Brain microvascular endothelial cell (primary cell): ENCODE measurements around the gene MSH2.

Experiments
- DNase-seq: peaks from one replicate; pipeline ENCODE4 v3.0.0-alpha.2; 2020
- H3K27ac ChIP-seq: fragments of 250-450 bp; sonication (Bioruptor Pico); 2 replicates; pipeline ENCODE4 v1.5.1; 2020; ENCODE audit warnings: mild to moderate bottlenecking, moderate library complexity
- H3K27me3 ChIP-seq: fragments of 250-450 bp; sonication (Bioruptor Pico); replicated peaks from 2 replicates; pipeline ENCODE4 v1.5.1; 2020; ENCODE audit warnings: mild to moderate bottlenecking
- H3K36me3 ChIP-seq: fragments of 250-450 bp; sonication (Bioruptor Pico); replicated peaks from 2 replicates; pipeline ENCODE4 v1.5.1; 2020; ENCODE audit warnings: mild to moderate bottlenecking
- H3K4me3 ChIP-seq: 2 replicates; pipeline ENCODE4 v1.5.1; 2011; ENCODE audit warnings: low read depth, mild to moderate bottlenecking, control low read depth, low read length, moderate library complexity
- in situ Hi-C: cut with HindIII; loops from 2 replicates; pipeline ENCODE4 v1.10.0; 2017; ENCODE audit warnings: low sequenced_read_pairs, low pct_ligation_motif_present
- TF ChIP-seq, protein P1 (sequence below): IDR thresholded peaks from 2 replicates; pipeline ENCODE4 v1.5.1; 2011; ENCODE audit warnings: low read depth, mild to moderate bottlenecking, moderate library complexity, low read length, control low read depth, inconsistent platforms; ENCODE audit errors: missing control alignments

Gene MSH2

DNA sequence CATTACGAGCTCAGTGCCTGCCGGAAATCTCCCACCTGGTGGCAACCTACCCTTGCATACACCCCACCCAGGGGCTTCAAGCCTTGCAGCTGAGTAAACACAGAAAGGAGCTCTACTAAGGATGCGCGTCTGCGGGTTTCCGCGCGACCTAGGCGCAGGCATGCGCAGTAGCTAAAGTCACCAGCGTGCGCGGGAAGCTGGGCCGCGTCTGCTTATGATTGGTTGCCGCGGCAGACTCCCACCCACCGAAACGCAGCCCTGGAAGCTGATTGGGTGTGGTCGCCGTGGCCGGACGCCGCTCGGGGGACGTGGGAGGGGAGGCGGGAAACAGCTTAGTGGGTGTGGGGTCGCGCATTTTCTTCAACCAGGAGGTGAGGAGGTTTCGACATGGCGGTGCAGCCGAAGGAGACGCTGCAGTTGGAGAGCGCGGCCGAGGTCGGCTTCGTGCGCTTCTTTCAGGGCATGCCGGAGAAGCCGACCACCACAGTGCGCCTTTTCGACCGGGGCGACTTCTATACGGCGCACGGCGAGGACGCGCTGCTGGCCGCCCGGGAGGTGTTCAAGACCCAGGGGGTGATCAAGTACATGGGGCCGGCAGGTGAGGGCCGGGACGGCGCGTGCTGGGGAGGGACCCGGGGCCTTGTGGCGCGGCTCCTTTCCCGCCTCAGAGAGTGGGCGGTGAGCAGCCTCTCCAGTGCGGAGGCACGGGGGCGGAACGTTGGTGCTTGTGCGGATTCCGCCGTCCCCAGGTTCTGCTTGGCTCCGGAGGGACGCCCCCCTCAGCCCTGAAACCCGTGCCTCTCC is at the start of gene MSH2:
MSH2 (plus strand) TSS at position 352 of the 804 bp plus-strand sequence; CDS start at position 388, 36 bp downstream.
- peak; percentile 88 for DNase-seq
- in situ Hi-C loops = no loop called here
- TF ChIP-seq, protein P1, sequence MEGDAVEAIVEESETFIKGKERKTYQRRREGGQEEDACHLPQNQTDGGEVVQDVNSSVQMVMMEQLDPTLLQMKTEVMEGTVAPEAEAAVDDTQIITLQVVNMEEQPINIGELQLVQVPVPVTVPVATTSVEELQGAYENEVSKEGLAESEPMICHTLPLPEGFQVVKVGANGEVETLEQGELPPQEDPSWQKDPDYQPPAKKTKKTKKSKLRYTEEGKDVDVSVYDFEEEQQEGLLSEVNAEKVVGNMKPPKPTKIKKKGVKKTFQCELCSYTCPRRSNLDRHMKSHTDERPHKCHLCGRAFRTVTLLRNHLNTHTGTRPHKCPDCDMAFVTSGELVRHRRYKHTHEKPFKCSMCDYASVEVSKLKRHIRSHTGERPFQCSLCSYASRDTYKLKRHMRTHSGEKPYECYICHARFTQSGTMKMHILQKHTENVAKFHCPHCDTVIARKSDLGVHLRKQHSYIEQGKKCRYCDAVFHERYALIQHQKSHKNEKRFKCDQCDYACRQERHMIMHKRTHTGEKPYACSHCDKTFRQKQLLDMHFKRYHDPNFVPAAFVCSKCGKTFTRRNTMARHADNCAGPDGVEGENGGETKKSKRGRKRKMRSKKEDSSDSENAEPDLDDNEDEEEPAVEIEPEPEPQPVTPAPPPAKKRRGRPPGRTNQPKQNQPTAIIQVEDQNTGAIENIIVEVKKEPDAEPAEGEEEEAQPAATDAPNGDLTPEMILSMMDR = no peak
- Histone ChIP-seq H3K27ac (peak within 1 kb of the TSS; percentile 34), H3K27me3 (no peaks in the 10 kb centered on the region), H3K4me3 (peak within 1 kb of the TSS; percentile 88), H3K36me3 (no peaks in the 10 kb centered on the region)

DNA sequence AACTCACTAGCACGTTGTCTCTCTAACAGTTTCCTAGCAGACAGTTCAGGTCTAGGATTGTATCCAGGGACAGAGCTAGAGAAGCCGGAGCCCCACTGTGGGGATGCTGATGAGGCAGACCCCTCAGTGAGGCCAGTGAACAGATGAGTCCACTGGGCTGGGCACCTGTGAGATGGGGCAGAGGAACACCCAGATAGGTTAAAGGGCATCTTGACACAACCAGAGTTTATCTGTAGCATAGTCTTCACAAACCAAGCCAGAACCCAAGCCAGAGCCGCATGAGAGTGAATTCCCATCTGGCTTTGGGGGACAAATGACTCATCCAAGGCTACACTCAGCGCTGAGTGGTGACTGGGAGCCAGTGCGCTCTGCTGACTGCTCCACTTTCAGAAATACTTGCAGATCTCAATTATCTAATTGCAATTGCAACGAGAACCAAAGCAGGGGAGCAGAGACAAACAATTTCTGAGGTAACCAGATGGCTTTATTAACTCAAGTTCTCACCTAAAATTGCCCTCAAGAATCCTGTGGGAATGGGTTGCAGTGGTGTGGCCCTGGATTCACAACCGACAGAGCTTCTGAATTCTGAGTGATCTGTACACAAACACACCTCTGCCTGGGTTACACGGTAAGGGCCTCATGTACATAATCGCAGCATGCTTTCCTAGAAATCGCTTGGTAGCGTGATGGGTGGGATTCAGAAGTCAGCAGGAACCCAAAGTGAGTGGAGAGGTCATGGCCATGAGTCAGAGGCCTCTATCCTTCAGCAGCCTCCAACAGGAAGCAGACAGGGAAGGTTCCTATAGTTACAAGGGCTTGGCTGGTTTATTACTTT is 48.7 kb upstream of the MSH2 start:
- TF ChIP-seq, protein P1 = no peak
- H3K27ac ChIP-seq = peak overlapping the region; percentile 72
- DNase-seq = peak; percentile 78
- H3K27me3 ChIP-seq = no peaks in the 10 kb centered on the region
- no peaks in the 10 kb centered on the region for H3K36me3 ChIP-seq
- no peak overlapping the region for H3K4me3 ChIP-seq
- in situ Hi-C loops = no loop called here

DNA sequence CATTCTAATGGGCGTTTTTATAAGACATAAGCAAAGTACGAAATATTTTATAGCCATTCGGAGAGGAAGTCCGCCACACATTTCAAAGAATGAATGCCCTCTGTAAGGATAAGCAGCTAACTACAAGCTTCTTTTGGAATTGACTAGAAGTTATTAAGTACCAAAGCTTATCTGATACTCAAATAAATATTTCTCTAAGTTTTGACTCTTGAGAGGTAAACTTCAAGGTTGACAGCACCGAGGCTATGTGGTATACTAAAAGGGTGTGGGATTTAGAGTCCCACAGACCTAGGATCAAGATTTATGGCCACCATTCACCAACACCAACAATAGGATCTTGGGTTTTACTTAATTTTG is 48.1 kb upstream of the MSH2 start:
- TF ChIP-seq, protein P1 = no peak
- H3K27ac ChIP-seq = peak overlapping the region; percentile 72
- in situ Hi-C loops = no loop called here
- H3K36me3 ChIP-seq = no peaks in the 10 kb centered on the region
- H3K27me3 ChIP-seq = no peaks in the 10 kb centered on the region
- DNase-seq = no peak
- no peak overlapping the region for H3K4me3 ChIP-seq

DNA sequence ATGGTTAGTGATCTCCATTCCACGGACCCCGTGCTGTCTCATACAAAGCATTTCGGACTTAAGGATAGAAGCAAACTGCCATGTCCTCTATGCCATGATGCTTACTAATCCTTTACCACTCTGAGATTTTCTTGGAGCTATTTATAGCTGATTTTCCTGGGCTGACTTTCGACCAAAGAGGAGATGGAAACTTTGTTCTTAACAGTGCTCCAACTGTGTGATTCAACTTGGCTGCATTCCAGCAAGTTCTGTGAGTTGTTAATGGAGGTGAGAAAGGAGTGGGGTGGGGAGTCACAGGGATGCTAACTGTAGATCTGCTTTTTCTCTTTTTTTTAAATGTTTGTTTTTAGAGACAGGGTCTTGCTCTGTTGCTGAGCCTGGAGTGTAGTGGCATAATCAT is 45.5 kb upstream of the MSH2 start:
- peak; percentile 63 for DNase-seq
- H3K27ac ChIP-seq = no peak overlapping the region
- TF ChIP-seq, protein P1 = no peak
- in situ Hi-C loops = no loop called here
- no peak overlapping the region for H3K4me3 ChIP-seq
- no peaks in the 10 kb centered on the region for H3K27me3 ChIP-seq
- H3K36me3 ChIP-seq = no peaks in the 10 kb centered on the region

DNA sequence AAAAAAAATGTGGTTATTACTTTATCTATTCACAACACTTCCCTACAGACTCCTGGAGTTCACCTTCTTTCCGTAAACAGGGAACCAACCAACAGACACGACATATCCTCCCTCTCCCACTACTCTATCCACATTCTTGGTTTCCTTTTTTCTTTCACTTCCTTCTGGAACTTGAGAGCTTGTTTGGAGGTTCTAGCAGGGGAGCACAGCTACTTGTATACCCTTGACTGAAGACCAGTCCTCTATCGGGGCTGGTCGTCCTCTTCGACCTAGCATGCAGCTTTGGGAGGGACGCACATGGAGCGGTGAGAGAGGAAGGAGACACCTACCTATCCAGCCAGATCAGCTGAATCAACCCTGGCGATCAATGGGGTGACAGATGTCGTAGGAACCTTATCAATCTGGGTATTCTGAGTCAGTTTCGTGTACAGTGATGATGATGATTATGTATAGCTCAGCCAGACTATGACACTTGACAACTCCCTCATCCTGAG is 43.5 kb upstream of the MSH2 start:
- no peaks in the 10 kb centered on the region for H3K27me3 ChIP-seq
- no peak for DNase-seq
- in situ Hi-C loops = no loop called here
- TF ChIP-seq, protein P1 = no peak
- H3K36me3 ChIP-seq = no peaks in the 10 kb centered on the region
- no peak overlapping the region for H3K4me3 ChIP-seq
- no peak overlapping the region for H3K27ac ChIP-seq
